Activated CD8-positive, alpha-beta T cell treated with anti-CD3 and anti-CD28 coated beads for 36 hours (primary cell): ENCODE data around the gene CDK11A. TPM values are rescaled to one million over a fixed set of nuclear protein-coding genes. Genes with fewer than 3 reads are reported as not detected.
A peak's percentile ranks its signal among the peaks of the same experiment; 100 is the strongest.
"Not testable (repeated sequence)": the region's sequence is repeated elsewhere in the genome, so short reads cannot be mapped to it uniquely, and the experiment has no call there.

Experiments
- ATAC-seq: fragments of 200-7000 bp; cut with Tn5 transposase; one replicate; pipeline ENCODE4 v1.10.0; 2021; ENCODE audit warnings: mild to moderate bottlenecking, moderate library complexity
- CTCF ChIA-PET: fragments of 350-600 bp; sonication (Branson Sonifier 250); formaldehyde crosslinking; loops from one replicate; lab custom pipeline; 2021; ENCODE audit warnings: antibody characterized with exemption; lab: Charles Lee
- POLR2A ChIA-PET: fragments of 350-600 bp; sonication (Branson Sonifier 250); formaldehyde crosslinking; loops from one replicate; lab custom pipeline; 2021; ENCODE audit warnings: antibody characterized with exemption; lab: Charles Lee
- DNase-seq: peaks from one replicate; pipeline ENCODE4 v3.0.0-alpha.2; 2020
- H3K27ac Mint-ChIP-seq: one replicate; pipeline ENCODE4 v1.8.0; 2021; ENCODE audit warnings: mild to moderate bottlenecking, mixed read lengths
- H3K27me3 Mint-ChIP-seq: one replicate; pipeline ENCODE4 v1.8.0; 2021; ENCODE audit warnings: mixed read lengths
- H3K36me3 Mint-ChIP-seq: one replicate; pipeline ENCODE4 v1.8.0; 2021; ENCODE audit warnings: low read depth, mixed read lengths
- H3K4me1 Mint-ChIP-seq: one replicate; pipeline ENCODE4 v1.8.0; 2021; ENCODE audit warnings: low read depth, mixed read lengths
- H3K4me3 Mint-ChIP-seq: one replicate; pipeline ENCODE4 v1.8.0; 2021; ENCODE audit warnings: mild to moderate bottlenecking, moderate library complexity, mixed read lengths
- H3K9me3 Mint-ChIP-seq: one replicate; pipeline ENCODE4 v1.8.0; 2021; ENCODE audit warnings: mixed read lengths
- intact Hi-C: fragments of 100-400 bp; cut with micrococcal nuclease; formaldehyde crosslinking; loops from one replicate; pipeline ENCODE4 v1.10.0; 2022
- total RNA-seq, 2 experiments: library from RNA; stranded (reverse); gene quantifications; one replicate each; pipeline ENCODE4 v1.2.3, GENCODE V29; 2021

CDK11A gene
- total RNA-seq, 2 experiments from 2014 or later, result 64.8 to 70.6 TPM

GRCh38 chr1:1699061-1699460 lies 25.1 kb downstream of the CDK11A start:
- POLR2A ChIA-PET, H3K27me3 Mint-ChIP-seq: not testable (repeated sequence)

GRCh38 chr1:1697358-1698183 lies 26.6 kb downstream of the CDK11A start:
- ATAC-seq, intact Hi-C loops, H3K27ac Mint-ChIP-seq, H3K9me3 Mint-ChIP-seq, H3K4me3 Mint-ChIP-seq, H3K27me3 Mint-ChIP-seq, DNase-seq, H3K36me3 Mint-ChIP-seq, H3K4me1 Mint-ChIP-seq, POLR2A ChIA-PET, CTCF ChIA-PET: not testable (repeated sequence)

More at GRCh38 chr1:1699061-1699460, 25.1 kb downstream of the CDK11A start:
- CTCF ChIA-PET, DNase-seq, H3K4me1 Mint-ChIP-seq, H3K36me3 Mint-ChIP-seq, H3K9me3 Mint-ChIP-seq, intact Hi-C loops, ATAC-seq, H3K27ac Mint-ChIP-seq: not testable (repeated sequence)
- peak overlapping the region; percentile 24 for H3K4me3 Mint-ChIP-seq

GRCh38 chr1:1696431-1697357 lies 27.5 kb downstream of the CDK11A start:
- H3K36me3 Mint-ChIP-seq, H3K4me3 Mint-ChIP-seq, H3K9me3 Mint-ChIP-seq, H3K27me3 Mint-ChIP-seq, CTCF ChIA-PET, ATAC-seq, POLR2A ChIA-PET, intact Hi-C loops, H3K4me1 Mint-ChIP-seq, DNase-seq, H3K27ac Mint-ChIP-seq: not testable (repeated sequence)

- H3K9me3 Mint-ChIP-seq, H3K4me1 Mint-ChIP-seq, H3K36me3 Mint-ChIP-seq, H3K27me3 Mint-ChIP-seq, intact Hi-C loops, CTCF ChIA-PET, POLR2A ChIA-PET: not testable (repeated sequence)
- H3K27ac Mint-ChIP-seq, result peak within 1 kb of the TSS; percentile 92
- DNase-seq (peak; percentile 91), ATAC-seq (peak; percentile 84)
- peak within 1 kb of the TSS; percentile 65 for H3K4me3 Mint-ChIP-seq
Observed at GRCh38 chr1:1692714-1693647, 31.2 kb downstream of the CDK11A start, which contains the start of gene SLC35E2B. Gene SLC35E2B (minus strand): TSS chr1:1692795. CDS start chr1:1676699, 16,096 bp downstream.

GRCh38 chr1:1692324-1692713 lies 31.8 kb downstream of the CDK11A start:
- POLR2A ChIA-PET, H3K27me3 Mint-ChIP-seq, CTCF ChIA-PET, H3K36me3 Mint-ChIP-seq, H3K9me3 Mint-ChIP-seq, intact Hi-C loops: not testable (repeated sequence)
- Mint-ChIP-seq H3K4me3 (peak overlapping the region; percentile 65), H3K27ac (peak overlapping the region; percentile 49), H3K4me1 (peaks cover 11% of the 10 kb centered on the region)
- DNase-seq (peak; percentile 75), ATAC-seq (peak; percentile 55)

GRCh38 chr1:1691443-1691842 lies 32.7 kb downstream of the CDK11A start:
- H3K4me3 Mint-ChIP-seq, H3K27me3 Mint-ChIP-seq, DNase-seq, ATAC-seq, intact Hi-C loops, H3K9me3 Mint-ChIP-seq, H3K27ac Mint-ChIP-seq, CTCF ChIA-PET, H3K36me3 Mint-ChIP-seq, POLR2A ChIA-PET: not testable (repeated sequence)
- H3K4me1 Mint-ChIP-seq, result peaks cover 14% of the 10 kb centered on the region

- intact Hi-C loops, H3K36me3 Mint-ChIP-seq, H3K9me3 Mint-ChIP-seq, DNase-seq, ATAC-seq, H3K4me3 Mint-ChIP-seq, H3K27me3 Mint-ChIP-seq, POLR2A ChIA-PET, H3K27ac Mint-ChIP-seq: not testable (repeated sequence)
- CTCF ChIA-PET, result interaction anchor here (0.6 kb wide), 1 partner anchor 258 kb away, joined by 3 read pairs; no protein-coding TSS in a partner anchor
- H3K4me1 Mint-ChIP-seq, result peaks cover 19% of the 10 kb centered on the region
Observed at GRCh38 chr1:1689526-1689925, 34.6 kb downstream of the CDK11A start.
